ENCODE data around the gene TP53I11. TPM values are rescaled to one million over a fixed set of nuclear protein-coding genes. Genes with fewer than 3 reads are reported as not detected.

TP53I11 gene
- total RNA-seq, 1 experiment from 2014 or later, result 94.2 TPM

DNA sequence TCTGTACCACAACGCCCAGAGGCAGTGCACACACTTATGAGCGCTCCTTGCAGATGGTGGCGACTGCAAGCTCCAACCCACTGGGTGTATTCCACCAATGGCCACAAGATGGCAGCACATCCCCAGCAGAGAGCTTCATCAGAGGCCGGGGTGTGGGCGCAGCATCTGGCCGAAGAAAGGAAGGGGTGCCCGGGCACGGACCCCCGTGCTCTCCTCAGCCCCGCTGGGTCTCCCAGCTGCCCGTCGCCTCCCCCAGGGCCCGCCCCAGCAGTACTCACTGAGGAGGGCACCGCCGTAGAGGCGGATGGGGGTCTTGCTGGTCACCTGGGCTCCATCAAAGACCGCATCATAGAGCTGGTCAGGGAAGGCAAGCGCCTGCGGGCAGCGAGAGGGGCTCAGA is 14.2 kb downstream of the TP53I11 start:
- Histone ChIP-seq H3K4me1 (ENCODE audit: insufficient read depth, low read length) (peaks cover under 1% of the 10 kb centered on the region; the same call in 1 of the 2 replicates), H3K4me2 (ENCODE audit: insufficient read depth, insufficient read length, low read length) (no peak overlapping the region), H3K18ac (ENCODE audit: insufficient read length, low read depth, low read length) (no peak overlapping the region), H3K27me3 (ENCODE audit: insufficient read depth, low read length) (no peaks in the 10 kb centered on the region), H2BK12ac (ENCODE audit: insufficient read length, low read depth, low read length) (no peak overlapping the region), H4K91ac (ENCODE audit: insufficient read length, low read depth, low read length) (no peak overlapping the region), H2BK15ac (ENCODE audit: low read depth, low read length) (no peak overlapping the region), H3K4ac (ENCODE audit: low read depth, low read length) (no peak overlapping the region), H3K14ac (ENCODE audit: insufficient read depth, low read length) (no peak overlapping the region), H3K23me2 (ENCODE audit: insufficient read length, low read depth, low read length, poor library complexity, severe bottlenecking) (no peaks in the 10 kb centered on the region), H3K23ac (ENCODE audit: insufficient read length, low read depth, low read length) (no peak overlapping the region), H4K5ac (ENCODE audit: insufficient read length, low read depth, low read length) (no peak overlapping the region), H3K27ac (ENCODE audit: insufficient read length, low read depth, low read length) (no peak overlapping the region), H3K9me3 (ENCODE audit: control insufficient read depth, low read depth, low read length) (no peaks in the 10 kb centered on the region), H2AK5ac (ENCODE audit: insufficient read length, low read length) (no peak overlapping the region), H4K8ac (replicated peaks; ENCODE audit: insufficient read length, low read depth, low read length) (no peak overlapping the region), H3K56ac (ENCODE audit: insufficient read length, low read depth, low read length) (no peak overlapping the region), H2BK5ac (ENCODE audit: insufficient read length, low read length) (no peak overlapping the region), H2BK120ac (ENCODE audit: low read depth, low read length, poor library complexity, severe bottlenecking) (no peak overlapping the region), H3K9ac (ENCODE audit: extremely low read depth, insufficient read length, low read length) (no peak overlapping the region), H2AFZ (ENCODE audit: low read length) (no peak overlapping the region), H2BK20ac (ENCODE audit: low read depth, low read length, poor library complexity, severe bottlenecking) (no peak overlapping the region), H3T11ph (ENCODE audit: low read length) (no peak overlapping the region), H4K20me1 (ENCODE audit: control insufficient read depth, insufficient read depth, insufficient read length) (no peaks in the 10 kb centered on the region), H3K79me1 (ENCODE audit: insufficient read depth, low read depth, low read length, poor library complexity, severe bottlenecking) (no peaks in the 10 kb centered on the region), H3K79me2 (ENCODE audit: insufficient read depth, low read length) (no peaks in the 10 kb centered on the region)
- Mint-ChIP-seq H3K4me1 (peaks cover 9 to 44% of the 10 kb centered on the region in 2 experiments), H3K36me3 (ENCODE audit: insufficient read depth in 1 of 3, low read depth in 3 of 3) (peaks cover 2 to 37% (median 26%) of the 10 kb centered on the region in 3 experiments; a peak in 6 of 7 replicates), H3K27ac (peak overlapping the region in 1 of 3 experiments; percentile 59; a peak in 1 of 7 replicates), H3K27me3 (ENCODE audit: low read depth) (no peaks in the 10 kb centered on the region; the same call in 1 of the 2 replicates), H3K9me3 (peaks cover 0 to 3% of the 10 kb centered on the region in 2 experiments; a peak in 1 of 5 replicates), H3K4me3 (no peak overlapping the region)
- peak; percentile 81 for DNase-seq
- TF ChIP-seq, protein P1, sequence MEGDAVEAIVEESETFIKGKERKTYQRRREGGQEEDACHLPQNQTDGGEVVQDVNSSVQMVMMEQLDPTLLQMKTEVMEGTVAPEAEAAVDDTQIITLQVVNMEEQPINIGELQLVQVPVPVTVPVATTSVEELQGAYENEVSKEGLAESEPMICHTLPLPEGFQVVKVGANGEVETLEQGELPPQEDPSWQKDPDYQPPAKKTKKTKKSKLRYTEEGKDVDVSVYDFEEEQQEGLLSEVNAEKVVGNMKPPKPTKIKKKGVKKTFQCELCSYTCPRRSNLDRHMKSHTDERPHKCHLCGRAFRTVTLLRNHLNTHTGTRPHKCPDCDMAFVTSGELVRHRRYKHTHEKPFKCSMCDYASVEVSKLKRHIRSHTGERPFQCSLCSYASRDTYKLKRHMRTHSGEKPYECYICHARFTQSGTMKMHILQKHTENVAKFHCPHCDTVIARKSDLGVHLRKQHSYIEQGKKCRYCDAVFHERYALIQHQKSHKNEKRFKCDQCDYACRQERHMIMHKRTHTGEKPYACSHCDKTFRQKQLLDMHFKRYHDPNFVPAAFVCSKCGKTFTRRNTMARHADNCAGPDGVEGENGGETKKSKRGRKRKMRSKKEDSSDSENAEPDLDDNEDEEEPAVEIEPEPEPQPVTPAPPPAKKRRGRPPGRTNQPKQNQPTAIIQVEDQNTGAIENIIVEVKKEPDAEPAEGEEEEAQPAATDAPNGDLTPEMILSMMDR (conservative IDR thresholded peaks at IDR 0.05), result peak; percentile 82
- WGBS (ENCODE audit: extremely low coverage, insufficient read length, low lambda C conversion rate), result no CpG with 5 or more reads among the region's 20 CpGs
